Bronchial epithelial cell (primary cell): ENCODE results near the gene GAS2. TPM values are rescaled to one million over a fixed set of nuclear protein-coding genes. Genes with fewer than 3 reads are reported as not detected.

Experiments used
- DNase-seq: peaks from one replicate; pipeline ENCODE4 v3.0.0-alpha.2; 2010; ENCODE audit warnings: low read depth
- FAIRE-seq: peaks from 2 replicates; lab custom pipeline; 2011; peaks lifted over from hg19 to GRCh38; lab: Jason Lieb, UNC
- H3K27me3 ChIP-seq: 2 replicates; pipeline ENCODE4 v1.5.1; 2011; ENCODE audit warnings: low read length; ENCODE audit not compliant: control insufficient read depth, insufficient read depth
- H3K36me3 ChIP-seq: 2 replicates; pipeline ENCODE4 v1.5.1; 2011; ENCODE audit warnings: low read length; ENCODE audit not compliant: control insufficient read depth, insufficient read depth
- H3K4me3 ChIP-seq: 2 replicates; pipeline ENCODE4 v1.5.1; 2011; ENCODE audit warnings: mild to moderate bottlenecking, low read depth, low read length, control low read depth
- total RNA-seq: library from RNA; depleted of rRNA; stranded (reverse); fragments of >200 nt; gene quantifications from 2 replicates; pipeline ENCODE4 v1.2.1, GENCODE V29; 2014
- TF ChIP-seq, protein P1 (sequence below): IDR thresholded peaks from 2 replicates; pipeline ENCODE4 v1.5.1; 2011; ENCODE audit warnings: mild to moderate bottlenecking, moderate library complexity, low read length, control low read depth, inconsistent platforms; ENCODE audit not compliant: insufficient read depth, severe bottlenecking

Gene GAS2
- 1.1 and 1.8 TPM in 2 replicates for total RNA-seq

- Histone ChIP-seq H3K4me3 (no peak within 1 kb of the TSS), H3K27me3 (peaks cover 13% of the 10 kb centered on the region), H3K36me3 (no peaks in the 10 kb centered on the region)
- FAIRE-seq (no peak), DNase-seq (no peak)
- TF ChIP-seq, protein P1, sequence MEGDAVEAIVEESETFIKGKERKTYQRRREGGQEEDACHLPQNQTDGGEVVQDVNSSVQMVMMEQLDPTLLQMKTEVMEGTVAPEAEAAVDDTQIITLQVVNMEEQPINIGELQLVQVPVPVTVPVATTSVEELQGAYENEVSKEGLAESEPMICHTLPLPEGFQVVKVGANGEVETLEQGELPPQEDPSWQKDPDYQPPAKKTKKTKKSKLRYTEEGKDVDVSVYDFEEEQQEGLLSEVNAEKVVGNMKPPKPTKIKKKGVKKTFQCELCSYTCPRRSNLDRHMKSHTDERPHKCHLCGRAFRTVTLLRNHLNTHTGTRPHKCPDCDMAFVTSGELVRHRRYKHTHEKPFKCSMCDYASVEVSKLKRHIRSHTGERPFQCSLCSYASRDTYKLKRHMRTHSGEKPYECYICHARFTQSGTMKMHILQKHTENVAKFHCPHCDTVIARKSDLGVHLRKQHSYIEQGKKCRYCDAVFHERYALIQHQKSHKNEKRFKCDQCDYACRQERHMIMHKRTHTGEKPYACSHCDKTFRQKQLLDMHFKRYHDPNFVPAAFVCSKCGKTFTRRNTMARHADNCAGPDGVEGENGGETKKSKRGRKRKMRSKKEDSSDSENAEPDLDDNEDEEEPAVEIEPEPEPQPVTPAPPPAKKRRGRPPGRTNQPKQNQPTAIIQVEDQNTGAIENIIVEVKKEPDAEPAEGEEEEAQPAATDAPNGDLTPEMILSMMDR, result no peak
Measured at GRCh38 chr11:22666325-22666687, at the start of gene GAS2. Gene GAS2 (plus strand): TSS chr11:22666611. CDS start chr11:22674870, 8,259 bp downstream.

DNA sequence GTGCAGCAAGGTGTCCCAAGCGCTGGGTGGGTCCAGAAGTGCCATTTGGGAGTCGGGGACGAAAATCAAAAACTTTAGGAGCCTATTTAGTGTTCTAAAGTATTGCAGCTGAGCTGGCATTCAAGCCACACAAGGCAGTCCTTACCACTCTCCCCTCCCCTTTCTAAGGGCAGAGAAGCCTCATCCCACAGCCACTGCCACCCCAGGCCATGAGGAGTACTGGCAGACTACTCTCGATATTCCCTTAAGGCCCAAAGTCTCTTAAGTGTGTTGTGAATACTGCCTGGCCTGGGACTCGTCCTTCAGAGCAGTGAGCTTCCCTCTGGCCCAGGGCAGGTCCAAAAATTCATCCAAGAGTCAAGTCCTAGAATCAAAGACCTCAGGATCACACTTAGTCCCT lies 48.5 kb upstream of the GAS2 start:
- DNase-seq (no peak), FAIRE-seq (no peak)
- no peaks in the 10 kb centered on the region for H3K27me3 ChIP-seq
- H3K36me3 ChIP-seq, result no peaks in the 10 kb centered on the region
- TF ChIP-seq, protein P1, result no peak
- no peak overlapping the region for H3K4me3 ChIP-seq

GRCh38 chr11:22624742-22625447 lies 41.5 kb upstream of the GAS2 start:
- no peaks in the 10 kb centered on the region for H3K36me3 ChIP-seq
- FAIRE-seq (no peak), DNase-seq (peak; percentile 69)
- H3K4me3 ChIP-seq, result peak overlapping the region; percentile 70
- H3K27me3 ChIP-seq, result no peaks in the 10 kb centered on the region
- TF ChIP-seq, protein P1, result peak; percentile 84

GRCh38 chr11:22625448-22626287 lies 40.7 kb upstream of the GAS2 start, which contains the start of gene FANCF:
Gene FANCF (minus strand): TSS chr11:22625823. CDS start chr11:22625810, 13 bp downstream.
- Histone ChIP-seq H3K27me3 (no peaks in the 10 kb centered on the region), H3K36me3 (no peaks in the 10 kb centered on the region), H3K4me3 (peak within 1 kb of the TSS; percentile 70)
- TF ChIP-seq, protein P1, result no peak
- FAIRE-seq (no peak), DNase-seq (peak; percentile 98)

DNA sequence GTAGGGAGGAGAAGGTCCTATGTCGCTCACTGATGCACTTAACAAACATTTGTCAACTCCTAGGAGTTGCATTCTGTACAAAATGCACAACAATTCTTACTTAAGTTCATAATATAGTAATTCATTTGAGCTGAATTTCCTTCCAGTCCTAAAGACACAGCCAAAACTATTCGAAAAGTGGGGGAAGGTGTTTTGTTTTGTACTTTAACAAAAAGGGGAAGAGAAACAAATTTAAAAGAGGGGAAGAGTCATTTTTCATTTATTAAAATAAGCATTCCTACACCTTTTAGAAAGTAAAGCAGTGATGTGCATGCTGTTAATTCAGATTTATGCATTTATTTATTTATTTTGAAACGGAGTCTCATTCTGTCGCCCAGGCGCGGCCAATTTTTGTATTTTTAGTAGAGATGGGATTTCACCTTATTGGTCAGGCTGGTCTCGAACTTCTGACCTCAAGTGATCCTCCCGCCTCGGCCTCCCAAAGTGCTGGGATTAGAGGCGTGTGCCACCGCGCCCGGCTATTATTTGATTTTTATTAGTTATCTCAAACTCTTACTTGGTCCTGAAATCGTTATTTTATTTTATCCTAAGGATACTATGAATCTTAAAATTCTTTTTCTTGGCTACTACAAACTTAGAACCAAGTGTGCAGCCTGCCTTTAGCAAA lies 39.7 kb upstream of the GAS2 start:
- H3K4me3 ChIP-seq, result no peak overlapping the region
- no peaks in the 10 kb centered on the region for H3K36me3 ChIP-seq
- no peak for FAIRE-seq
- no peaks in the 10 kb centered on the region for H3K27me3 ChIP-seq
- TF ChIP-seq, protein P1, result no peak
- DNase-seq, result no peak
